HepG2 (cell line): ENCODE data around the gene SNF8. TPM values are rescaled to one million over a fixed set of nuclear protein-coding genes. Genes with fewer than 3 reads are reported as not detected.
A peak's percentile ranks its signal among the peaks of the same experiment; 100 is the strongest.

Experiments
- AFF4 ChIP-seq: sonication (generic); formaldehyde crosslinking; IDR thresholded peaks from 2 replicates; pipeline ENCODE4 v1.4.0; 2020; ENCODE audit warnings: missing genetic modification reagents
- CSRNP2 ChIP-seq: sonication (generic); formaldehyde crosslinking; conservative IDR thresholded peaks from 2 replicates; pipeline ENCODE4 v1.8.0; 2022; ENCODE audit warnings: low read depth, missing genetic modification reagents
- FOSL1 ChIP-seq: sonication (generic); formaldehyde crosslinking; IDR thresholded peaks from 2 replicates; pipeline ENCODE4 v1.9.0; 2021; ENCODE audit warnings: missing genetic modification reagents, borderline replicate concordance
- HNRNPUL1 ChIP-seq: fragments of 200-400 bp; formaldehyde crosslinking; IDR thresholded peaks from 2 replicates; pipeline ENCODE4 v1.6.1; 2017; ENCODE audit warnings: low read depth, mild to moderate bottlenecking, low read length, moderate library complexity
- TARDBP ChIP-seq: sonication (generic); formaldehyde crosslinking; IDR thresholded peaks from 2 replicates; pipeline ENCODE4 v1.8.0; 2022; ENCODE audit warnings: mild to moderate bottlenecking, missing genetic modification reagents
- TFDP1 ChIP-seq: IDR thresholded peaks from 2 replicates; pipeline ENCODE4 v1.6.1; 2016; ENCODE audit warnings: missing compliant biosample characterization, missing genetic modification reagents, borderline replicate concordance
- ZBED4 ChIP-seq: sonication (generic); formaldehyde crosslinking; IDR thresholded peaks from 2 replicates; pipeline ENCODE4 v1.4.0; 2020; ENCODE audit warnings: missing genetic modification reagents, borderline replicate concordance
- ZBTB25 ChIP-seq: IDR thresholded peaks from 2 replicates; pipeline ENCODE4 v1.6.1; 2018; ENCODE audit warnings: missing genetic modification reagents
- ZBTB8A ChIP-seq: sonication (generic); formaldehyde crosslinking; IDR thresholded peaks from 2 replicates; pipeline ENCODE4 v1.4.0; 2020; ENCODE audit warnings: mild to moderate bottlenecking, low read depth, missing genetic modification reagents, borderline replicate concordance
- ZNF883 ChIP-seq: sonication (generic); formaldehyde crosslinking; IDR thresholded peaks from 2 replicates; pipeline ENCODE4 v1.5.1; 2020; ENCODE audit warnings: mild to moderate bottlenecking, missing genetic modification reagents; ENCODE audit errors: not compliant biosample characterization
- polyA plus RNA-seq, 8 experiments: library from polyadenylated mRNA; depleted of rRNA in 3 of 8; stranded (reverse) in 7 of 8; unstranded in 1 of 8; fragments of >200 nt; fragmentation: Illumina TruSeq in 4 of 8; extraction: Trizol in 4 of 8; gene quantifications; 2 replicates each; pipeline versions ENCODE4 v1.2.1 to v1.2.3, GENCODE V29; 2011 to 2016; ENCODE audit warnings: low read depth in 4 of 8, missing spikeins in 1 of 8, mixed read lengths in 1 of 8; ENCODE audit not compliant: insufficient read depth in 1 of 8
- total RNA-seq, 5 experiments: library from RNA; depleted of rRNA; stranded (reverse); fragments of >200 nt; fragmentation: Illumina TruSeq; extraction: Trizol; gene quantifications; 2 replicates each; pipeline ENCODE4 v1.2.3, GENCODE V29; 2016; ENCODE audit warnings: low read depth in 1 of 5

SNF8 gene
- total and polyA plus RNA-seq, 2 of the 13 experiments (the other 11 are each of a cell fraction or from before 2014, with no cell fraction given), result 114 to 153 TPM

GRCh38 chr17:48960834-48961515, 16.3 kb upstream of the SNF8 start (continued):
- TF ChIP-seq CSRNP2 (CRISPR knock-in tag) (no peak), ZBTB25 (no peak), AFF4 (CRISPR knock-in tag) (no peak), ZBED4 (CRISPR knock-in tag) (no peak), TFDP1 (CRISPR knock-in tag) (peak; percentile 16; the same call in 1 of the 2 replicates), HNRNPUL1 (no peak), TARDBP (CRISPR knock-in tag) (peak; percentile 53; the same call in 1 of the 2 replicates), ZBTB8A (CRISPR knock-in tag) (no peak), FOSL1 (no peak), ZNF883 (CRISPR knock-in tag) (no peak)
